Fibroblast of mammary gland (primary cell): ENCODE measurements around the gene FGF23.

Source experiments
- DNase-seq: peaks from one replicate; pipeline ENCODE4 v3.0.0-alpha.2; 2010; ENCODE audit warnings: low read depth
- H3K4me3 ChIP-seq: 2 replicates; pipeline ENCODE4 v1.5.1; 2011; ENCODE audit warnings: low read depth, mild to moderate bottlenecking, low read length, moderate library complexity; ENCODE audit not compliant: control insufficient read depth
- CTCF ChIP-seq: conservative IDR thresholded peaks from 2 replicates; pipeline ENCODE4 v1.5.1; 2011; ENCODE audit warnings: low read depth, low read length, inconsistent platforms; ENCODE audit not compliant: control insufficient read depth, insufficient read depth

FGF23 gene

GRCh38 chr12:4370265-4370664, 9.2 kb downstream of the FGF23 start:
- H3K4me3 ChIP-seq: no peak overlapping the region
- no peak for TF ChIP-seq CTCF
- no peak for DNase-seq

- no peak for DNase-seq
- H3K4me3 ChIP-seq: no peak overlapping the region
- no peak for TF ChIP-seq CTCF
Measured at GRCh38 chr12:4369548-4369947, 10.0 kb downstream of the FGF23 start.

GRCh38 chr12:4366090-4366489, 13.4 kb downstream of the FGF23 start:
- no peak for TF ChIP-seq CTCF
- no peak for DNase-seq
- no peak overlapping the region for H3K4me3 ChIP-seq

GRCh38 chr12:4356041-4356327, 23.5 kb downstream of the FGF23 start:
- H3K4me3 ChIP-seq: no peak overlapping the region

GRCh38 chr12:4355156-4356040, 24.1 kb downstream of the FGF23 start:
- no peak for TF ChIP-seq CTCF
- no peak for DNase-seq
- H3K4me3 ChIP-seq: no peak overlapping the region

More at GRCh38 chr12:4356041-4356327, 23.5 kb downstream of the FGF23 start:
- peak; percentile 58 for TF ChIP-seq CTCF
- DNase-seq: peak; percentile 49

GRCh38 chr12:4353785-4354208, 25.7 kb downstream of the FGF23 start:
- no peak overlapping the region for H3K4me3 ChIP-seq
- DNase-seq: peak; percentile 11
- peak; percentile 28 for TF ChIP-seq CTCF

- no peak for DNase-seq
- H3K4me3 ChIP-seq: no peak overlapping the region
- no peak for TF ChIP-seq CTCF
Measured at GRCh38 chr12:4346931-4347330, 32.6 kb downstream of the FGF23 start.
